Transverse colon (tissue), 4 donors: ENCODE measurements around the gene TAF1A.
"Not testable (repeated sequence)": the region's sequence is repeated elsewhere in the genome, so short reads cannot be mapped to it uniquely, and the experiment has no call there.

Source experiments
- POLR2AphosphoS5 ChIP-seq, 3 donors: sonication (generic); formaldehyde crosslinking; IDR thresholded peaks; one replicate each; pipeline ENCODE4 v1.6.1; 2016; ENCODE audit warnings: antibody characterized with exemption in 3 of 3
- TF ChIP-seq, protein P1 (sequence below), 5 experiments: fragments of 200-600 bp in 3 of 5; fragments of 450-650 bp in 2 of 5; sonication (generic) in 3 of 5; IDR thresholded peaks; 1 replicate in 2 of 5; 2 replicates in 3 of 5; pipeline ENCODE4 v1.5.1; 2016 to 2017; ENCODE audit warnings: antibody characterized with exemption in 5 of 5, inconsistent platforms in 3 of 5, mild to moderate bottlenecking in 2 of 5, moderate library complexity in 1 of 5

- TF ChIP-seq, protein P1, sequence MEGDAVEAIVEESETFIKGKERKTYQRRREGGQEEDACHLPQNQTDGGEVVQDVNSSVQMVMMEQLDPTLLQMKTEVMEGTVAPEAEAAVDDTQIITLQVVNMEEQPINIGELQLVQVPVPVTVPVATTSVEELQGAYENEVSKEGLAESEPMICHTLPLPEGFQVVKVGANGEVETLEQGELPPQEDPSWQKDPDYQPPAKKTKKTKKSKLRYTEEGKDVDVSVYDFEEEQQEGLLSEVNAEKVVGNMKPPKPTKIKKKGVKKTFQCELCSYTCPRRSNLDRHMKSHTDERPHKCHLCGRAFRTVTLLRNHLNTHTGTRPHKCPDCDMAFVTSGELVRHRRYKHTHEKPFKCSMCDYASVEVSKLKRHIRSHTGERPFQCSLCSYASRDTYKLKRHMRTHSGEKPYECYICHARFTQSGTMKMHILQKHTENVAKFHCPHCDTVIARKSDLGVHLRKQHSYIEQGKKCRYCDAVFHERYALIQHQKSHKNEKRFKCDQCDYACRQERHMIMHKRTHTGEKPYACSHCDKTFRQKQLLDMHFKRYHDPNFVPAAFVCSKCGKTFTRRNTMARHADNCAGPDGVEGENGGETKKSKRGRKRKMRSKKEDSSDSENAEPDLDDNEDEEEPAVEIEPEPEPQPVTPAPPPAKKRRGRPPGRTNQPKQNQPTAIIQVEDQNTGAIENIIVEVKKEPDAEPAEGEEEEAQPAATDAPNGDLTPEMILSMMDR (IDR thresholded peaks at IDR 0.05) = not testable (repeated sequence)
- not testable (repeated sequence) for TF ChIP-seq POLR2AphosphoS5 (IDR thresholded peaks at IDR 0.05)
Measured at GRCh38 chr1:222609111-222609510, 19.4 kb upstream of the TAF1A start.
